B cell (primary cell): ENCODE measurements around the gene PDX1. TPM values are rescaled to one million over a fixed set of nuclear protein-coding genes. Genes with fewer than 3 reads are reported as not detected.

Source experiments
- ATAC-seq: fragments of 200-7000 bp; cut with Tn5 transposase; one replicate; pipeline ENCODE4 v1.10.0; 2021; ENCODE audit warnings: low read depth, mild to moderate bottlenecking, moderate number of reproducible peaks, moderate library complexity
- CTCF ChIA-PET: fragments of 350-600 bp; sonication (Branson Sonifier 250); formaldehyde crosslinking; loops from one replicate; lab custom pipeline; 2021; ENCODE audit warnings: antibody characterized with exemption, inconsistent platforms; lab: Charles Lee
- POLR2A ChIA-PET: fragments of 350-600 bp; sonication (Branson Sonifier 250); formaldehyde crosslinking; loops from one replicate; lab custom pipeline; 2021; ENCODE audit warnings: antibody characterized with exemption; lab: Charles Lee
- DNase-seq: peaks from one replicate; pipeline ENCODE4 v3.0.0; 2013
- H2AFZ ChIP-seq: 2 replicates; pipeline ENCODE4 v1.6.1; 2012; ENCODE audit warnings: mild to moderate bottlenecking, low read depth, low read length; ENCODE audit not compliant: insufficient read depth, poor library complexity, severe bottlenecking
- H3K27ac ChIP-seq, 2 donors: 1 replicate in 1 of 2; 2 replicates in 1 of 2; pipeline ENCODE4 v1.5.1; 2012 to 2013; ENCODE audit warnings: low read length in 2 of 2, mild to moderate bottlenecking in 2 of 2, moderate library complexity in 1 of 2
- H3K27me3 ChIP-seq, 4 experiments: fragments of 200-600 bp in 1 of 4; sonication (generic) in 1 of 4; replicated peaks in 1 of 4; 1 replicate in 2 of 4; 2 replicates in 2 of 4; pipeline versions ENCODE4 v1.6.1 to v1.7.0; 2013 to 2016; ENCODE audit warnings: low read length in 3 of 4, mild to moderate bottlenecking in 2 of 4, mixed read lengths in 1 of 4, moderate library complexity in 1 of 4; ENCODE audit not compliant: insufficient read depth in 4 of 4, control insufficient read depth in 3 of 4; ENCODE audit errors: control extremely low read depth in 1 of 4
- H3K36me3 ChIP-seq, 2 experiments: replicated peaks in 1 of 2; 1 replicate in 1 of 2; 2 replicates in 1 of 2; pipeline versions ENCODE4 v1.6.1 to v1.7.1; 2013; ENCODE audit warnings: low read length in 1 of 2; ENCODE audit not compliant: insufficient read depth in 2 of 2, control insufficient read depth in 1 of 2; ENCODE audit errors: control extremely low read depth in 1 of 2, extremely low read depth in 1 of 2
- H3K4me1 ChIP-seq, 2 donors: fragments of 200-600 bp in 1 of 2; sonication (generic) in 1 of 2; 1 replicate in 1 of 2; 2 replicates in 1 of 2; pipeline versions ENCODE4 v1.5.1 to v1.6.1; 2013 to 2017; ENCODE audit warnings: low read length in 2 of 2; ENCODE audit not compliant: control insufficient read depth in 2 of 2, insufficient read depth in 2 of 2
- H3K4me2 ChIP-seq: replicated peaks from 2 replicates; pipeline ENCODE3; 2012; ENCODE audit warnings: mild to moderate bottlenecking, low read depth, low read length; ENCODE audit not compliant: poor library complexity, severe bottlenecking
- H3K4me3 ChIP-seq, 5 experiments: fragments of 200-600 bp in 1 of 5; sonication (generic) in 1 of 5; 1 replicate in 3 of 5; 2 replicates in 2 of 5; pipeline versions ENCODE4 v1.5.1 to v1.7.0; 2011 to 2016; ENCODE audit warnings: low read length in 4 of 5, mild to moderate bottlenecking in 4 of 5, low read depth in 2 of 5, control low read depth in 1 of 5, moderate library complexity in 1 of 5; ENCODE audit not compliant: insufficient read depth in 1 of 5; ENCODE audit errors: control extremely low read depth in 1 of 5, extremely low read depth in 1 of 5
- H3K79me2 ChIP-seq: fragments of 200-600 bp; sonication (generic); one replicate; pipeline ENCODE4 v1.6.0; 2016; ENCODE audit warnings: low read length; ENCODE audit not compliant: control insufficient read depth, insufficient read depth
- H3K9ac ChIP-seq: fragments of 200-600 bp; sonication (generic); 2 replicates; pipeline ENCODE4 v1.6.1; 2017; ENCODE audit warnings: mild to moderate bottlenecking, low read length, moderate library complexity
- H3K9me3 ChIP-seq, 3 donors: one replicate each; pipeline versions ENCODE4 v1.6.1 to v1.7.1; 2013; ENCODE audit warnings: low read length in 2 of 3; ENCODE audit not compliant: control insufficient read depth in 2 of 3, insufficient read depth in 1 of 3; ENCODE audit errors: control extremely low read depth in 1 of 3
- H4K20me1 ChIP-seq: 2 replicates; pipeline ENCODE4 v1.6.0; 2012; ENCODE audit warnings: mild to moderate bottlenecking, low read length; ENCODE audit not compliant: insufficient read depth, control insufficient read depth, poor library complexity, severe bottlenecking
- H3K27ac Mint-ChIP-seq: one replicate; pipeline ENCODE4 v1.8.0; 2021; ENCODE audit warnings: mixed read lengths
- H3K27me3 Mint-ChIP-seq: one replicate; pipeline ENCODE4 v1.8.0; 2021; ENCODE audit warnings: mixed read lengths
- H3K4me1 Mint-ChIP-seq: one replicate; pipeline ENCODE4 v1.8.0; 2021; ENCODE audit warnings: mixed read lengths
- H3K4me3 Mint-ChIP-seq: one replicate; pipeline ENCODE4 v1.8.0; 2021; ENCODE audit warnings: mixed read lengths
- H3K9me3 Mint-ChIP-seq: one replicate; pipeline ENCODE4 v1.8.0; 2022; ENCODE audit warnings: mixed read lengths; ENCODE audit not compliant: insufficient read depth
- CTCF ChIP-seq: fragments of 200-600 bp; IDR thresholded peaks from one replicate; pipeline ENCODE4 v1.8.0; 2022; ENCODE audit warnings: antibody characterized with exemption, mild to moderate bottlenecking
- EZH2 ChIP-seq: IDR thresholded peaks from 2 replicates; pipeline ENCODE4 v1.6.1; 2012; ENCODE audit warnings: borderline replicate concordance, low read depth, mild to moderate bottlenecking, moderate library complexity, low read length; ENCODE audit not compliant: insufficient read depth, poor library complexity, severe bottlenecking
- WGBS: methylation state at CpG from one replicate; pipeline ENCODE4 v1.1.5; 2013; ENCODE audit warnings: missing lambda C conversion rate; ENCODE audit not compliant: insufficient coverage; 5-methylcytosine and 5-hydroxymethylcytosine counted together
- intact Hi-C: fragments of 100-400 bp; cut with micrococcal nuclease; formaldehyde crosslinking; loops from one replicate; pipeline ENCODE4 v1.10.0; 2022
- polyA plus RNA-seq: library from polyadenylated mRNA; depleted of rRNA; stranded (reverse); fragments of >200 nt; gene quantifications from 2 replicates; pipeline ENCODE4 v1.2.3, GENCODE V29; 2012
- total RNA-seq, 2 donors: library from RNA; stranded (reverse); fragments of 120-200 nt in 1 of 2; gene quantifications; 1 replicate in 1 of 2; 2 replicates in 1 of 2; pipeline versions ENCODE4 v1.2.3 to v1.2.4, GENCODE V29; 2013 to 2022

The PDX1 gene
- total and polyA plus RNA-seq, 2 donors (not counting 1 experiment from before 2014, with no cell fraction given) = not detected

- TF ChIP-seq CTCF (no peak), EZH2 (no peak)
- no peak overlapping the region for H3K9ac ChIP-seq
- no peak for ATAC-seq
- H3K27ac ChIP-seq = no peak overlapping the region
- no peak overlapping the region for H3K27ac Mint-ChIP-seq
- H3K4me1 ChIP-seq = peaks cover 51 to 61% of the 10 kb centered on the region in 2 donors
- POLR2A ChIA-PET = no interaction called here
- no peaks in the 10 kb centered on the region for H3K79me2 ChIP-seq
- H3K4me2 ChIP-seq = no peak overlapping the region
- no peak overlapping the region for H3K4me3 ChIP-seq
- 34% methylated on average over 6 of the region's 15 CpGs for WGBS
- H3K9me3 Mint-ChIP-seq = no peaks in the 10 kb centered on the region
- H3K9me3 ChIP-seq = peaks cover 0 to 51% (median 0%) of the 10 kb centered on the region in 3 donors
- intact Hi-C loops = loop anchor here (5.0 kb wide), 1 partner anchor 43 kb away; no protein-coding TSS in a partner anchor
- H3K36me3 ChIP-seq = no peaks in the 10 kb centered on the region
- H3K27me3 Mint-ChIP-seq = peaks cover 75% of the 10 kb centered on the region
- no peak overlapping the region for H2AFZ ChIP-seq
- no peaks in the 10 kb centered on the region for H4K20me1 ChIP-seq
- CTCF ChIA-PET = interaction anchor here (0.7 to 2.2 kb wide), 3 partner anchors 11 to 603 kb away, joined by 3 to 12 read pairs (median 4); no protein-coding TSS in a partner anchor
- peaks cover 44% of the 10 kb centered on the region for H3K4me1 Mint-ChIP-seq
- DNase-seq = no peak
- H3K4me3 Mint-ChIP-seq = no peak overlapping the region
- peaks cover 0 to 93% (median 65%) of the 10 kb centered on the region in 4 experiments for H3K27me3 ChIP-seq
Observed at GRCh38 chr13:27964741-27965323, 45.0 kb downstream of the PDX1 start.

GRCh38 chr13:27965343-27965739, 45.5 kb downstream of the PDX1 start:
- Histone ChIP-seq H3K9me3 (peaks cover 0 to 50% (median 0%) of the 10 kb centered on the region in 3 donors), H3K79me2 (no peaks in the 10 kb centered on the region), H3K4me1 (peaks cover 47 to 59% of the 10 kb centered on the region in 2 donors), H3K27me3 (peaks cover 0 to 92% (median 66%) of the 10 kb centered on the region in 4 experiments), H4K20me1 (no peaks in the 10 kb centered on the region), H3K36me3 (no peaks in the 10 kb centered on the region), H3K4me2 (no peak overlapping the region), H2AFZ (no peak overlapping the region), H3K9ac (no peak overlapping the region), H3K27ac (no peak overlapping the region), H3K4me3 (no peak overlapping the region)
- TF ChIP-seq EZH2 = no peak
- no peak for TF ChIP-seq CTCF
- CTCF ChIA-PET = interaction anchor here (1.1 to 2.2 kb wide), 2 partner anchors 11 to 139 kb away, joined by 4 to 12 read pairs; no protein-coding TSS in a partner anchor
- no peak for ATAC-seq
- Mint-ChIP-seq H3K27me3 (peaks cover 75% of the 10 kb centered on the region), H3K9me3 (no peaks in the 10 kb centered on the region), H3K4me3 (no peak overlapping the region), H3K4me1 (peaks cover 42% of the 10 kb centered on the region), H3K27ac (no peak overlapping the region)
- POLR2A ChIA-PET = no interaction called here
- WGBS = 82% methylated on average over 2 of the region's 7 CpGs
- DNase-seq = no peak
- intact Hi-C loops = loop anchor here (5.0 kb wide), 1 partner anchor 43 kb away; no protein-coding TSS in a partner anchor
